ENCODE data around the gene TXNL4A.

DNA sequence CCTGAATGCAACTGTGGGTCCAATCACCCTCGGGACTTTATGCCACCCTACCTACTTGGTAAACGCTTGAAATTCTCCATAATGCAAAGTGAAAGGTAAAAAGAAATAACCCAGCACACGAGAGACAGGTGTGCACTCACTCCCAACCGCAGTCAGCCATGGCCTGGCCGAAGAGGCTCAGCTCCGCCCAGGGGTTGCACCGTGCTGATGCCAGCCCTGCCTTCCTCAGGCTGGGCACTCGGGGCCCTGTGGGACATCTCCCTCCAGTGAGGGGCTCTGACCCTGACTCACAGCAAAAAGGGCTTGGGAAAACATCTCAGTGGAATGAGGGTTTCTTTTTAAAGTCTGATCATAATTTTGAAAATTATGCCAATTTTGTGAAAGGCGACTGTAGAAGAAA, 50.2 kb downstream of the TXNL4A start:
- TF ChIP-seq, protein P1, sequence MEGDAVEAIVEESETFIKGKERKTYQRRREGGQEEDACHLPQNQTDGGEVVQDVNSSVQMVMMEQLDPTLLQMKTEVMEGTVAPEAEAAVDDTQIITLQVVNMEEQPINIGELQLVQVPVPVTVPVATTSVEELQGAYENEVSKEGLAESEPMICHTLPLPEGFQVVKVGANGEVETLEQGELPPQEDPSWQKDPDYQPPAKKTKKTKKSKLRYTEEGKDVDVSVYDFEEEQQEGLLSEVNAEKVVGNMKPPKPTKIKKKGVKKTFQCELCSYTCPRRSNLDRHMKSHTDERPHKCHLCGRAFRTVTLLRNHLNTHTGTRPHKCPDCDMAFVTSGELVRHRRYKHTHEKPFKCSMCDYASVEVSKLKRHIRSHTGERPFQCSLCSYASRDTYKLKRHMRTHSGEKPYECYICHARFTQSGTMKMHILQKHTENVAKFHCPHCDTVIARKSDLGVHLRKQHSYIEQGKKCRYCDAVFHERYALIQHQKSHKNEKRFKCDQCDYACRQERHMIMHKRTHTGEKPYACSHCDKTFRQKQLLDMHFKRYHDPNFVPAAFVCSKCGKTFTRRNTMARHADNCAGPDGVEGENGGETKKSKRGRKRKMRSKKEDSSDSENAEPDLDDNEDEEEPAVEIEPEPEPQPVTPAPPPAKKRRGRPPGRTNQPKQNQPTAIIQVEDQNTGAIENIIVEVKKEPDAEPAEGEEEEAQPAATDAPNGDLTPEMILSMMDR (IDR thresholded peaks at IDR 0.05; ENCODE audit: low read depth, low read length, poor library complexity, severe bottlenecking) = no peak
- TF ChIP-seq EZH2phosphoT487 (IDR thresholded peaks at IDR 0.05; ENCODE audit: borderline replicate concordance, low read length) = no peak
